GM23338 (cell line): ENCODE measurements around the gene GSS.

Experiments
- CREB1 ChIP-seq: fragments of 250-450 bp; sonication (Bioruptor Pico); IDR thresholded peaks from 2 replicates; pipeline ENCODE4 v1.5.0; 2020; ENCODE audit warnings: low read depth, mild to moderate bottlenecking, moderate library complexity
- CTCF ChIP-seq, 2 experiments: fragments of 200-600 bp in 1 of 2; sonication (generic) in 1 of 2; conservative IDR thresholded peaks; 2 replicates each; pipeline versions ENCODE4 v1.5.1 to v1.6.1; 2016 to 2017; ENCODE audit warnings: antibody characterized with exemption in 2 of 2, low read depth in 2 of 2, mild to moderate bottlenecking in 2 of 2, moderate library complexity in 1 of 2
- EZH2 ChIP-seq: fragments of 200-600 bp; sonication (generic); IDR thresholded peaks from one replicate; pipeline ENCODE4 v1.8.0; 2017; ENCODE audit warnings: antibody characterized with exemption, mild to moderate bottlenecking, low read depth; ENCODE audit not compliant: unreplicated experiment
- EZH2phosphoT487 ChIP-seq: fragments of 200-600 bp; sonication (generic); IDR thresholded peaks from one replicate; pipeline ENCODE4 v1.8.1; 2018; ENCODE audit warnings: antibody characterized with exemption; ENCODE audit not compliant: unreplicated experiment
- JUNB ChIP-seq: IDR thresholded peaks from one replicate; pipeline ENCODE4 v1.6.1; 2016; ENCODE audit warnings: antibody characterized with exemption; ENCODE audit not compliant: unreplicated experiment
- POLR2AphosphoS5 ChIP-seq: IDR thresholded peaks from 2 replicates; pipeline ENCODE4 v1.6.1; 2016; ENCODE audit warnings: antibody characterized with exemption, low read depth
- REST ChIP-seq: IDR thresholded peaks from one replicate; pipeline ENCODE4 v1.6.1; 2018; ENCODE audit warnings: antibody characterized with exemption; ENCODE audit not compliant: unreplicated experiment
- ZNF331 ChIP-seq: fragments of 250-450 bp; sonication (Bioruptor Pico); IDR thresholded peaks from 2 replicates; pipeline ENCODE4 v1.5.0; 2020; ENCODE audit warnings: low read depth, mild to moderate bottlenecking, moderate library complexity
- TF ChIP-seq, protein P1 (sequence below): IDR thresholded peaks from 2 replicates; pipeline ENCODE4 v1.6.1; 2016; ENCODE audit warnings: antibody characterized with exemption

DNA sequence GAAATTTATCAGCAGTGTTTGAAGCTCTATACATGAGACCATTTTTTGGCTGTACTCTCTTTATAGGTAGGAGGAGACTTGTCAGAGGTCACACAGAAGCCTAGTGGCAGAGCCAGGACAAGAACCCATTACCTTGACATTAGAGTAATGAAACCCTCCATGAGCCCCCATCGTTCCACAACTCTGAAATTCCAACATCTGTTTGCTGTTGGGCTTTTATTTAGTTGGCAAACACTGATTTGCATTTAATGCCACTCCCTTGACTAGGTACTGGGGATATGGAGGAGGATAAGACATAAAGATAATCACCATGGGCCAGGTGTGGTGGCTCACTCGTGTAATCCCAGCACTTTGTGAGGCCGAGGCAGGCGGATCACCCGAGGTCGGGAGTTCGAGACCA is 1.6 kb downstream of the GSS start:
- TF ChIP-seq CTCF (conservative IDR thresholded peaks at IDR 0.05; ENCODE audit: low read depth in 2 of 2) (no peak), EZH2phosphoT487 (no peak), CREB1 (no peak), POLR2AphosphoS5 (no peak), EZH2 (no peak), JUNB (no peak), REST (no peak), ZNF331 (CRISPR knock-in tag) (no peak)
- TF ChIP-seq, protein P1, sequence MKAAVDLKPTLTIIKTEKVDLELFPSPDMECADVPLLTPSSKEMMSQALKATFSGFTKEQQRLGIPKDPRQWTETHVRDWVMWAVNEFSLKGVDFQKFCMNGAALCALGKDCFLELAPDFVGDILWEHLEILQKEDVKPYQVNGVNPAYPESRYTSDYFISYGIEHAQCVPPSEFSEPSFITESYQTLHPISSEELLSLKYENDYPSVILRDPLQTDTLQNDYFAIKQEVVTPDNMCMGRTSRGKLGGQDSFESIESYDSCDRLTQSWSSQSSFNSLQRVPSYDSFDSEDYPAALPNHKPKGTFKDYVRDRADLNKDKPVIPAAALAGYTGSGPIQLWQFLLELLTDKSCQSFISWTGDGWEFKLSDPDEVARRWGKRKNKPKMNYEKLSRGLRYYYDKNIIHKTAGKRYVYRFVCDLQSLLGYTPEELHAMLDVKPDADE, result no peak
